ENCODE results near the gene QSOX1.

QSOX1 gene

GRCh38 chr1:180182643-180183311, 28.1 kb downstream of the QSOX1 start:
- no peak for ATAC-seq (replicated peaks)
- Mint-ChIP-seq H3K9me3 (no peaks in the 10 kb centered on the region), H3K36me3 (peaks cover 71 to 77% of the 10 kb centered on the region in 2 donors), H3K4me1 (peaks cover 0 to 7% of the 10 kb centered on the region in 2 donors), H3K27ac (peak overlapping the region; percentile 48), H3K4me3 (no peak overlapping the region), H3K27me3 (no peaks in the 10 kb centered on the region)
- no peak for DNase-seq

GRCh38 chr1:180183426-180183825, 28.8 kb downstream of the QSOX1 start:
- Mint-ChIP-seq H3K4me1 (peaks cover 0 to under 1% of the 10 kb centered on the region in 2 donors), H3K27ac (no peak overlapping the region), H3K27me3 (no peaks in the 10 kb centered on the region), H3K36me3 (peaks cover 73 to 76% of the 10 kb centered on the region in 2 donors), H3K9me3 (no peaks in the 10 kb centered on the region), H3K4me3 (no peak overlapping the region)
- ATAC-seq (replicated peaks) (no peak), DNase-seq (no peak)

GRCh38 chr1:180184041-180184440, 29.4 kb downstream of the QSOX1 start:
- Mint-ChIP-seq H3K4me3 (no peak overlapping the region), H3K27ac (no peak overlapping the region), H3K27me3 (no peaks in the 10 kb centered on the region), H3K9me3 (no peaks in the 10 kb centered on the region), H3K4me1 (no peaks in the 10 kb centered on the region), H3K36me3 (peaks cover 72 to 76% of the 10 kb centered on the region in 2 donors)
- DNase-seq (no peak), ATAC-seq (replicated peaks) (no peak)

GRCh38 chr1:180185281-180185680, 30.6 kb downstream of the QSOX1 start:
- no peak for ATAC-seq (replicated peaks)
- no peaks in the 10 kb centered on the region for H3K9me3 Mint-ChIP-seq

GRCh38 chr1:180185971-180186645, 31.4 kb downstream of the QSOX1 start:
- H3K27ac Mint-ChIP-seq = no peak overlapping the region
- no peaks in the 10 kb centered on the region for H3K27me3 Mint-ChIP-seq
- peak overlapping the region in 1 of 2 donors; percentile 14 for H3K4me3 Mint-ChIP-seq
- peaks cover 73 to 85% of the 10 kb centered on the region in 2 donors for H3K36me3 Mint-ChIP-seq
- no peaks in the 10 kb centered on the region for H3K9me3 Mint-ChIP-seq
- ATAC-seq (replicated peaks) = no peak
- no peak for DNase-seq
- peaks cover 0 to 2% of the 10 kb centered on the region in 2 donors for H3K4me1 Mint-ChIP-seq

More at GRCh38 chr1:180185281-180185680, 30.6 kb downstream of the QSOX1 start:
- no peaks in the 10 kb centered on the region for H3K4me1 Mint-ChIP-seq
- peaks cover 67 to 81% of the 10 kb centered on the region in 2 donors for H3K36me3 Mint-ChIP-seq
- H3K4me3 Mint-ChIP-seq = no peak overlapping the region
- no peaks in the 10 kb centered on the region for H3K27me3 Mint-ChIP-seq
- no peak overlapping the region for H3K27ac Mint-ChIP-seq
- no peak for DNase-seq

- Mint-ChIP-seq H3K9me3 (no peaks in the 10 kb centered on the region), H3K27ac (peak overlapping the region; percentile 82), H3K36me3 (peaks cover 78 to 87% of the 10 kb centered on the region in 2 donors)
Measured at GRCh38 chr1:180186831-180187230, 32.2 kb downstream of the QSOX1 start.

GRCh38 chr1:180187626-180188025, 33.0 kb downstream of the QSOX1 start:
- no peak for ATAC-seq (replicated peaks)
- peaks cover 0 to 13% of the 10 kb centered on the region in 2 donors for H3K4me1 Mint-ChIP-seq
- no peak overlapping the region for H3K4me3 Mint-ChIP-seq
- H3K36me3 Mint-ChIP-seq = peaks cover 81 to 89% of the 10 kb centered on the region in 2 donors
- H3K9me3 Mint-ChIP-seq = no peaks in the 10 kb centered on the region
- H3K27me3 Mint-ChIP-seq = no peaks in the 10 kb centered on the region
- DNase-seq = no peak
- H3K27ac Mint-ChIP-seq = no peak overlapping the region

More at GRCh38 chr1:180186831-180187230, 32.2 kb downstream of the QSOX1 start:
- no peak for DNase-seq
- Mint-ChIP-seq H3K4me3 (no peak overlapping the region), H3K27me3 (no peaks in the 10 kb centered on the region), H3K4me1 (peaks cover 0 to 6% of the 10 kb centered on the region in 2 donors)
- no peak for ATAC-seq (replicated peaks)

GRCh38 chr1:180188091-180188506, 33.4 kb downstream of the QSOX1 start:
- Mint-ChIP-seq H3K36me3 (peaks cover 81 to 89% of the 10 kb centered on the region in 2 donors), H3K4me3 (no peak overlapping the region), H3K9me3 (no peaks in the 10 kb centered on the region), H3K27ac (no peak overlapping the region), H3K27me3 (no peaks in the 10 kb centered on the region), H3K4me1 (peaks cover 0 to 13% of the 10 kb centered on the region in 2 donors)
- ATAC-seq (replicated peaks) (peak in 1 of 2 donors; percentile 32), DNase-seq (no peak)

GRCh38 chr1:180188684-180189175, 34.1 kb downstream of the QSOX1 start:
- Mint-ChIP-seq H3K36me3 (peaks cover 80 to 89% of the 10 kb centered on the region in 2 donors), H3K27me3 (no peaks in the 10 kb centered on the region), H3K4me3 (no peak overlapping the region), H3K27ac (no peak overlapping the region), H3K9me3 (no peaks in the 10 kb centered on the region), H3K4me1 (peaks cover 0 to 13% of the 10 kb centered on the region in 2 donors)
- no peak for ATAC-seq (replicated peaks)
- DNase-seq = no peak

- H3K27me3 Mint-ChIP-seq = no peaks in the 10 kb centered on the region
- no peak overlapping the region for H3K4me3 Mint-ChIP-seq
- peaks cover 77 to 87% of the 10 kb centered on the region in 2 donors for H3K36me3 Mint-ChIP-seq
- no peak for ATAC-seq (replicated peaks)
- DNase-seq = no peak
- no peak overlapping the region for H3K27ac Mint-ChIP-seq
- peaks cover 0 to 13% of the 10 kb centered on the region in 2 donors for H3K4me1 Mint-ChIP-seq
- H3K9me3 Mint-ChIP-seq = no peaks in the 10 kb centered on the region
Measured at GRCh38 chr1:180190091-180190490, 35.4 kb downstream of the QSOX1 start.

- no peaks in the 10 kb centered on the region for H3K27me3 Mint-ChIP-seq
- peaks cover 76 to 89% of the 10 kb centered on the region in 2 donors for H3K36me3 Mint-ChIP-seq
- no peak for DNase-seq
- peaks cover 0 to 13% of the 10 kb centered on the region in 2 donors for H3K4me1 Mint-ChIP-seq
- H3K27ac Mint-ChIP-seq = no peak overlapping the region
- H3K4me3 Mint-ChIP-seq = no peak overlapping the region
- no peak for ATAC-seq (replicated peaks)
- H3K9me3 Mint-ChIP-seq = no peaks in the 10 kb centered on the region
Measured at GRCh38 chr1:180192172-180192571, 37.5 kb downstream of the QSOX1 start.

- peak overlapping the region in 1 of 2 donors; percentile 12 for H3K4me3 Mint-ChIP-seq
- DNase-seq (no peak), ATAC-seq (replicated peaks) (no peak)
- no peaks in the 10 kb centered on the region for H3K9me3 Mint-ChIP-seq
- H3K27ac Mint-ChIP-seq = peak overlapping the region; percentile 14
- no peaks in the 10 kb centered on the region for H3K27me3 Mint-ChIP-seq
- H3K4me1 Mint-ChIP-seq = peaks cover 0 to 13% of the 10 kb centered on the region in 2 donors
- H3K36me3 Mint-ChIP-seq = peaks cover 73 to 87% of the 10 kb centered on the region in 2 donors
Measured at GRCh38 chr1:180193141-180194047, 38.7 kb downstream of the QSOX1 start.

- ATAC-seq (replicated peaks) (no peak), DNase-seq (no peak)
- H3K27ac Mint-ChIP-seq = no peak overlapping the region
- no peak overlapping the region for H3K4me3 Mint-ChIP-seq
- H3K9me3 Mint-ChIP-seq = no peaks in the 10 kb centered on the region
- peaks cover 72 to 82% of the 10 kb centered on the region in 2 donors for H3K36me3 Mint-ChIP-seq
- no peaks in the 10 kb centered on the region for H3K27me3 Mint-ChIP-seq
- peaks cover 0 to 13% of the 10 kb centered on the region in 2 donors for H3K4me1 Mint-ChIP-seq
Measured at GRCh38 chr1:180194048-180194425, 39.4 kb downstream of the QSOX1 start.

Measured in stimulated activated naive B cell treated with anti-CD40 and anti-IgM and Interleukin-4, amounts not matched to agents 10 μg/mL and 1 μg/mL and 100 μg/mL, for 72 hours (primary cell).